Activated naive CD8-positive, alpha-beta T cell treated with anti-CD3 and anti-CD28 coated beads, Interleukin-2, amount 10 ng/mL, durations not matched to agents 7 days and 5 days (primary cell): ENCODE measurements around the gene ZBTB16. TPM values are rescaled to one million over a fixed set of nuclear protein-coding genes. Genes with fewer than 3 reads are reported as not detected.
A peak's percentile ranks its signal among the peaks of the same experiment; 100 is the strongest.

Experiments used
- ATAC-seq: fragments of 150-1000 bp; cut with Tn5 transposase; one replicate; pipeline ENCODE4 v1.10.0; 2021; ENCODE audit warnings: low read depth, moderate library complexity
- POLR2A ChIA-PET: fragments of 350-600 bp; sonication (Branson Sonifier 250); formaldehyde crosslinking; loops from one replicate; lab custom pipeline; 2021; ENCODE audit warnings: antibody characterized with exemption; lab: Charles Lee
- DNase-seq: peaks from one replicate; pipeline ENCODE4 v3.0.0; 2021
- H3K27ac Mint-ChIP-seq: one replicate; pipeline ENCODE4 v1.8.0; 2022; ENCODE audit warnings: mild to moderate bottlenecking, mixed read lengths
- H3K27me3 Mint-ChIP-seq: one replicate; pipeline ENCODE4 v1.8.0; 2022; ENCODE audit warnings: mild to moderate bottlenecking, moderate library complexity, mixed read lengths
- H3K36me3 Mint-ChIP-seq: one replicate; pipeline ENCODE4 v1.8.0; 2021; ENCODE audit warnings: mild to moderate bottlenecking, mixed read lengths
- H3K4me1 Mint-ChIP-seq: one replicate; pipeline ENCODE4 v1.8.0; 2021; ENCODE audit warnings: mixed read lengths
- H3K4me3 Mint-ChIP-seq: one replicate; pipeline ENCODE4 v1.8.0; 2022; ENCODE audit warnings: mild to moderate bottlenecking, moderate library complexity, mixed read lengths
- H3K9me3 Mint-ChIP-seq: one replicate; pipeline ENCODE4 v1.8.0; 2021; ENCODE audit warnings: mixed read lengths
- total RNA-seq, 2 experiments: library from RNA; stranded (reverse); gene quantifications; one replicate each; pipeline ENCODE4 v1.2.3, GENCODE V29; 2021

Gene ZBTB16
- total RNA-seq, 2 experiments from 2014 or later, result 13.1 to 14.6 TPM

- peaks cover 6% of the 10 kb centered on the region for H3K27me3 Mint-ChIP-seq
- POLR2A ChIA-PET, result no interaction called here
- no peak overlapping the region for H3K4me3 Mint-ChIP-seq
- no peak overlapping the region for H3K27ac Mint-ChIP-seq
- no peak for DNase-seq
- H3K4me1 Mint-ChIP-seq, result peaks cover 8% of the 10 kb centered on the region
- no peaks in the 10 kb centered on the region for H3K36me3 Mint-ChIP-seq
- no peak for ATAC-seq
- H3K9me3 Mint-ChIP-seq, result no peaks in the 10 kb centered on the region
Measured at GRCh38 chr11:114129142-114129541, 69.6 kb downstream of the ZBTB16 start.

- ATAC-seq, result no peak
- Mint-ChIP-seq H3K4me1 (peaks cover 8% of the 10 kb centered on the region), H3K36me3 (no peaks in the 10 kb centered on the region), H3K9me3 (no peaks in the 10 kb centered on the region), H3K27me3 (peaks cover 4% of the 10 kb centered on the region), H3K27ac (no peak overlapping the region), H3K4me3 (no peak overlapping the region)
- no peak for DNase-seq
- POLR2A ChIA-PET, result no interaction called here
Measured at GRCh38 chr11:114129699-114130098, 70.2 kb downstream of the ZBTB16 start.

- Mint-ChIP-seq H3K27ac (no peak overlapping the region), H3K4me1 (peaks cover 8% of the 10 kb centered on the region), H3K27me3 (peaks cover 2% of the 10 kb centered on the region), H3K36me3 (no peaks in the 10 kb centered on the region), H3K4me3 (no peak overlapping the region), H3K9me3 (no peaks in the 10 kb centered on the region)
- no peak for DNase-seq
- peak; percentile 15 for ATAC-seq
- POLR2A ChIA-PET, result no interaction called here
Measured at GRCh38 chr11:114130115-114130576, 70.6 kb downstream of the ZBTB16 start.

- no peaks in the 10 kb centered on the region for H3K9me3 Mint-ChIP-seq
- POLR2A ChIA-PET, result no interaction called here
- peaks cover 2% of the 10 kb centered on the region for H3K27me3 Mint-ChIP-seq
- DNase-seq, result no peak
- no peak overlapping the region for H3K4me3 Mint-ChIP-seq
- no peak for ATAC-seq
- peaks cover 12% of the 10 kb centered on the region for H3K4me1 Mint-ChIP-seq
- H3K36me3 Mint-ChIP-seq, result no peaks in the 10 kb centered on the region
- H3K27ac Mint-ChIP-seq, result no peak overlapping the region
Measured at GRCh38 chr11:114130629-114131277, 71.2 kb downstream of the ZBTB16 start.

- H3K36me3 Mint-ChIP-seq, result no peaks in the 10 kb centered on the region
- no peaks in the 10 kb centered on the region for H3K9me3 Mint-ChIP-seq
- POLR2A ChIA-PET, result no interaction called here
- H3K27ac Mint-ChIP-seq, result peak overlapping the region; percentile 65
- H3K27me3 Mint-ChIP-seq, result peaks cover 2% of the 10 kb centered on the region
- DNase-seq, result no peak
- ATAC-seq, result peak; percentile 64
- peaks cover 18% of the 10 kb centered on the region for H3K4me1 Mint-ChIP-seq
- H3K4me3 Mint-ChIP-seq, result peak overlapping the region; percentile 2
Measured at GRCh38 chr11:114131461-114131864, 72.0 kb downstream of the ZBTB16 start.

GRCh38 chr11:114132417-114132816, 72.9 kb downstream of the ZBTB16 start:
- H3K36me3 Mint-ChIP-seq, result peaks cover 3% of the 10 kb centered on the region
- DNase-seq (no peak), ATAC-seq (no peak)
- H3K4me1 Mint-ChIP-seq, result peaks cover 26% of the 10 kb centered on the region
- no peaks in the 10 kb centered on the region for H3K9me3 Mint-ChIP-seq
- H3K4me3 Mint-ChIP-seq, result no peak overlapping the region
- no peak overlapping the region for H3K27ac Mint-ChIP-seq
- POLR2A ChIA-PET, result no interaction called here
- peaks cover 2% of the 10 kb centered on the region for H3K27me3 Mint-ChIP-seq

GRCh38 chr11:114132944-114133394, 73.5 kb downstream of the ZBTB16 start:
- H3K27ac Mint-ChIP-seq, result no peak overlapping the region
- POLR2A ChIA-PET, result no interaction called here
- no peak for DNase-seq
- H3K4me1 Mint-ChIP-seq, result peaks cover 29% of the 10 kb centered on the region
- H3K36me3 Mint-ChIP-seq, result peaks cover 3% of the 10 kb centered on the region
- H3K4me3 Mint-ChIP-seq, result no peak overlapping the region
- H3K27me3 Mint-ChIP-seq, result peaks cover 2% of the 10 kb centered on the region
- ATAC-seq, result no peak
- no peaks in the 10 kb centered on the region for H3K9me3 Mint-ChIP-seq

- H3K4me1 Mint-ChIP-seq, result peaks cover 31% of the 10 kb centered on the region
Measured at GRCh38 chr11:114133548-114134329, 74.2 kb downstream of the ZBTB16 start.

GRCh38 chr11:114134870-114135269, 75.4 kb downstream of the ZBTB16 start:
- no peak for ATAC-seq
- no peak for DNase-seq
- Mint-ChIP-seq H3K9me3 (no peaks in the 10 kb centered on the region), H3K36me3 (peaks cover 3% of the 10 kb centered on the region), H3K4me3 (no peak overlapping the region), H3K4me1 (peaks cover 31% of the 10 kb centered on the region), H3K27me3 (no peaks in the 10 kb centered on the region), H3K27ac (no peak overlapping the region)
- POLR2A ChIA-PET, result no interaction called here

More at GRCh38 chr11:114133548-114134329, 74.2 kb downstream of the ZBTB16 start:
- POLR2A ChIA-PET, result no interaction called here
- DNase-seq (no peak), ATAC-seq (no peak)
- Mint-ChIP-seq H3K27me3 (peaks cover 2% of the 10 kb centered on the region), H3K9me3 (no peaks in the 10 kb centered on the region), H3K36me3 (peaks cover 3% of the 10 kb centered on the region), H3K27ac (no peak overlapping the region), H3K4me3 (no peak overlapping the region)

GRCh38 chr11:114135737-114136151, 76.2 kb downstream of the ZBTB16 start:
- Mint-ChIP-seq H3K27me3 (peaks cover 3% of the 10 kb centered on the region), H3K27ac (no peak overlapping the region), H3K9me3 (no peaks in the 10 kb centered on the region), H3K4me3 (no peak overlapping the region), H3K4me1 (peaks cover 31% of the 10 kb centered on the region), H3K36me3 (peaks cover 8% of the 10 kb centered on the region)
- ATAC-seq (no peak), DNase-seq (no peak)
- POLR2A ChIA-PET, result no interaction called here

GRCh38 chr11:114136686-114137640, 77.5 kb downstream of the ZBTB16 start:
- H3K27me3 Mint-ChIP-seq, result peaks cover 3% of the 10 kb centered on the region
- H3K4me3 Mint-ChIP-seq, result peak overlapping the region; percentile 2
- ATAC-seq (peak; percentile 50), DNase-seq (no peak)
- H3K27ac Mint-ChIP-seq, result no peak overlapping the region
- H3K36me3 Mint-ChIP-seq, result peaks cover 11% of the 10 kb centered on the region
- H3K9me3 Mint-ChIP-seq, result no peaks in the 10 kb centered on the region
- POLR2A ChIA-PET, result no interaction called here
- H3K4me1 Mint-ChIP-seq, result peaks cover 26% of the 10 kb centered on the region

GRCh38 chr11:114137838-114138237, 78.3 kb downstream of the ZBTB16 start:
- Mint-ChIP-seq H3K4me1 (peaks cover 26% of the 10 kb centered on the region), H3K27me3 (peaks cover 3% of the 10 kb centered on the region), H3K36me3 (peaks cover 11% of the 10 kb centered on the region), H3K4me3 (no peak overlapping the region), H3K27ac (no peak overlapping the region), H3K9me3 (no peaks in the 10 kb centered on the region)
- DNase-seq (no peak), ATAC-seq (no peak)
- POLR2A ChIA-PET, result no interaction called here

- Mint-ChIP-seq H3K36me3 (peaks cover 11% of the 10 kb centered on the region), H3K4me1 (peaks cover 26% of the 10 kb centered on the region), H3K4me3 (no peak overlapping the region), H3K27me3 (peaks cover 5% of the 10 kb centered on the region), H3K27ac (no peak overlapping the region), H3K9me3 (no peaks in the 10 kb centered on the region)
- ATAC-seq, result no peak
- DNase-seq, result no peak
- POLR2A ChIA-PET, result no interaction called here
Measured at GRCh38 chr11:114138411-114138810, 78.9 kb downstream of the ZBTB16 start.
